Common myeloid progenitor, CD34-positive (primary cell): ENCODE measurements around the gene LCE6A. TPM values are rescaled to one million over a fixed set of nuclear protein-coding genes. Genes with fewer than 3 reads are reported as not detected.

ENCODE experiments used
- CTCF ChIA-PET: fragments of 350-600 bp; sonication (Branson Sonifier 250); formaldehyde crosslinking; loops from one replicate; lab custom pipeline; 2021; ENCODE audit warnings: antibody characterized with exemption; lab: Charles Lee
- POLR2A ChIA-PET: fragments of 350-600 bp; sonication (Branson Sonifier 250); formaldehyde crosslinking; loops from one replicate; lab custom pipeline; 2021; ENCODE audit warnings: antibody characterized with exemption; lab: Charles Lee
- DNase-seq, 3 donors: peaks; one replicate each; pipeline versions ENCODE4 v3.0.0 to v3.0.0-alpha.2; 2013
- H3K27ac ChIP-seq, 2 experiments: 1 replicate in 1 of 2; 2 replicates in 1 of 2; pipeline ENCODE4 v1.7.0; 2013; ENCODE audit warnings: inconsistent platforms in 2 of 2, low read length in 2 of 2, mild to moderate bottlenecking in 2 of 2, low read depth in 1 of 2, moderate library complexity in 1 of 2; ENCODE audit not compliant: severe bottlenecking in 2 of 2, insufficient read depth in 1 of 2, poor library complexity in 1 of 2
- H3K27me3 ChIP-seq, 5 experiments: replicated peaks in 2 of 5; 1 replicate in 3 of 5; 2 replicates in 2 of 5; pipeline versions ENCODE4 v1.6.1 to v1.7.0; 2013; ENCODE audit warnings: low read length in 4 of 5, mild to moderate bottlenecking in 2 of 5, moderate library complexity in 2 of 5, inconsistent platforms in 1 of 5; ENCODE audit not compliant: insufficient read depth in 5 of 5, control insufficient read depth in 4 of 5
- H3K36me3 ChIP-seq, 4 experiments: 1 replicate in 2 of 4; 2 replicates in 2 of 4; pipeline versions ENCODE4 v1.6.1 to v1.7.0; 2013; ENCODE audit warnings: low read length in 3 of 4, control low read depth in 1 of 4, mild to moderate bottlenecking in 1 of 4; ENCODE audit not compliant: control insufficient read depth in 4 of 4, insufficient read depth in 4 of 4
- H3K4me1 ChIP-seq, 4 experiments: 1 replicate in 3 of 4; 2 replicates in 1 of 4; pipeline versions ENCODE4 v1.6.1 to v1.7.1; 2013; ENCODE audit warnings: low read length in 3 of 4, mild to moderate bottlenecking in 3 of 4, control low read depth in 1 of 4, inconsistent platforms in 1 of 4, moderate library complexity in 1 of 4; ENCODE audit not compliant: control insufficient read depth in 4 of 4, insufficient read depth in 4 of 4; ENCODE audit errors: control extremely low read depth in 1 of 4
- H3K4me3 ChIP-seq, 7 experiments: 1 replicate in 4 of 7; 2 replicates in 3 of 7; pipeline versions ENCODE4 v1.5.1 to v1.7.0; 2013; ENCODE audit warnings: mild to moderate bottlenecking in 7 of 7, low read length in 6 of 7, moderate library complexity in 6 of 7, inconsistent platforms in 2 of 7, low read depth in 2 of 7, control low read depth in 1 of 7; ENCODE audit not compliant: insufficient read depth in 4 of 7, control insufficient read depth in 1 of 7; ENCODE audit errors: extremely low read depth in 1 of 7
- H3K9me3 ChIP-seq, 5 experiments: 1 replicate in 4 of 5; 2 replicates in 1 of 5; pipeline versions ENCODE4 v1.6.1 to v1.7.1; 2013; ENCODE audit warnings: low read length in 4 of 5, mild to moderate bottlenecking in 2 of 5, inconsistent platforms in 1 of 5, low read depth in 1 of 5, moderate library complexity in 1 of 5; ENCODE audit not compliant: control insufficient read depth in 4 of 5, insufficient read depth in 2 of 5; ENCODE audit errors: control extremely low read depth in 1 of 5
- WGBS: methylation state at CpG from one replicate; pipeline ENCODE4 v1.1.5; 2013; ENCODE audit not compliant: insufficient coverage; 5-methylcytosine and 5-hydroxymethylcytosine counted together
- polyA plus RNA-seq: library from polyadenylated mRNA; unstranded; fragments of 120-200 nt; gene quantifications from one replicate; pipeline ENCODE4 v1.2.1, GENCODE V29; 2013

The LCE6A gene
- not detected for polyA plus RNA-seq

- 95% methylated on average over 3 of the region's 3 CpGs for WGBS
Observed at GRCh38 chr1:152842556-152842955, at the start of gene LCE6A. Gene LCE6A, plus strand, starts transcription at chr1:152842856. Its CDS starts 665 bp downstream, at chr1:152843521.

GRCh38 chr1:152795686-152796085, 47.0 kb upstream of the LCE6A start:
- Histone ChIP-seq H3K27ac (no peak overlapping the region), H3K4me1 (no peaks in the 10 kb centered on the region), H3K27me3 (peaks cover 0 to 6% (median 0%) of the 10 kb centered on the region in 5 experiments), H3K4me3 (no peak overlapping the region), H3K36me3 (no peaks in the 10 kb centered on the region), H3K9me3 (no peaks in the 10 kb centered on the region)
- WGBS, result no CpG with 5 or more reads among the region's 4 CpGs
- DNase-seq, result no peak
- ChIA-PET POLR2A (no interaction called here), CTCF (no interaction called here)

More at GRCh38 chr1:152842556-152842955, at the start of gene LCE6A:
- POLR2A ChIA-PET, result no interaction called here
- peaks cover 0 to 11% (median 2%) of the 10 kb centered on the region in 5 experiments for H3K27me3 ChIP-seq
- no peaks in the 10 kb centered on the region for H3K36me3 ChIP-seq
- H3K27ac ChIP-seq, result no peak within 1 kb of the TSS
- H3K4me1 ChIP-seq, result no peaks in the 10 kb centered on the region
- H3K9me3 ChIP-seq, result no peaks in the 10 kb centered on the region
- DNase-seq, result no peak
- no peak within 1 kb of the TSS for H3K4me3 ChIP-seq
- CTCF ChIA-PET, result no interaction called here

GRCh38 chr1:152796421-152796820, 46.2 kb upstream of the LCE6A start, which contains the start of gene LCE1D:
Gene LCE1D, plus strand, starts transcription at chr1:152796721. Its CDS starts 1,074 bp downstream, at chr1:152797795.
- ChIA-PET POLR2A (no interaction called here), CTCF (no interaction called here)
- 100% methylated on average over 1 of the region's 3 CpGs for WGBS
- no peak within 1 kb of the TSS for H3K4me3 ChIP-seq
- no peaks in the 10 kb centered on the region for H3K4me1 ChIP-seq
- no peaks in the 10 kb centered on the region for H3K9me3 ChIP-seq
- DNase-seq, result no peak
- H3K27me3 ChIP-seq, result peaks cover 0 to 7% (median 0%) of the 10 kb centered on the region in 5 experiments
- no peak within 1 kb of the TSS for H3K27ac ChIP-seq
- H3K36me3 ChIP-seq, result no peaks in the 10 kb centered on the region

- H3K9me3 ChIP-seq, result no peaks in the 10 kb centered on the region
- no peak for DNase-seq
- H3K4me1 ChIP-seq, result no peaks in the 10 kb centered on the region
- no peak overlapping the region for H3K27ac ChIP-seq
- no peak overlapping the region for H3K4me3 ChIP-seq
- WGBS, result 89% methylated on average over 1 of the region's 1 CpG
- ChIA-PET POLR2A (no interaction called here), CTCF (no interaction called here)
- no peaks in the 10 kb centered on the region for H3K36me3 ChIP-seq
- H3K27me3 ChIP-seq, result peaks cover 0 to 9% (median 2%) of the 10 kb centered on the region in 5 experiments
Observed at GRCh38 chr1:152801333-152801732, 41.3 kb upstream of the LCE6A start.

- CTCF ChIA-PET, result no interaction called here
- no peaks in the 10 kb centered on the region for H3K4me1 ChIP-seq
- H3K4me3 ChIP-seq, result no peak within 1 kb of the TSS
- peaks cover 0 to 13% (median 2%) of the 10 kb centered on the region in 5 experiments for H3K27me3 ChIP-seq
- H3K9me3 ChIP-seq, result no peaks in the 10 kb centered on the region
- H3K36me3 ChIP-seq, result no peaks in the 10 kb centered on the region
- POLR2A ChIA-PET, result no interaction called here
- WGBS, result 83% methylated on average over 2 of the region's 3 CpGs
- H3K27ac ChIP-seq, result no peak within 1 kb of the TSS
- no peak for DNase-seq
Observed at GRCh38 chr1:152806576-152806975, 36.1 kb upstream of the LCE6A start, which contains the start of gene LCE1C. Gene LCE1C, minus strand, starts transcription at chr1:152806651. Its CDS starts 1,173 bp downstream, at chr1:152805478.

- WGBS, result 72% methylated on average over 2 of the region's 2 CpGs
- Histone ChIP-seq H3K27ac (no peak overlapping the region), H3K4me1 (no peaks in the 10 kb centered on the region), H3K36me3 (no peaks in the 10 kb centered on the region), H3K9me3 (no peaks in the 10 kb centered on the region), H3K27me3 (peaks cover 0 to 6% (median 2%) of the 10 kb centered on the region in 5 experiments), H3K4me3 (no peak overlapping the region)
- ChIA-PET POLR2A (no interaction called here), CTCF (no interaction called here)
- DNase-seq, result no peak
Observed at GRCh38 chr1:152811050-152811449, 31.6 kb upstream of the LCE6A start.

- 100% methylated on average over 2 of the region's 2 CpGs for WGBS
- POLR2A ChIA-PET, result no interaction called here
- CTCF ChIA-PET, result no interaction called here
Observed at GRCh38 chr1:152811671-152812070, 31.0 kb upstream of the LCE6A start, which contains the start of gene LCE1B. Gene LCE1B, plus strand, starts transcription at chr1:152811971. Its CDS starts 476 bp downstream, at chr1:152812447.

More at GRCh38 chr1:152811671-152812070, 31.0 kb upstream of the LCE6A start, which contains the start of gene LCE1B:
- no peak within 1 kb of the TSS for H3K4me3 ChIP-seq
- peaks cover 0 to 6% (median 2%) of the 10 kb centered on the region in 5 experiments for H3K27me3 ChIP-seq
- no peak for DNase-seq
- no peaks in the 10 kb centered on the region for H3K4me1 ChIP-seq
- no peaks in the 10 kb centered on the region for H3K9me3 ChIP-seq
- no peak within 1 kb of the TSS for H3K27ac ChIP-seq
- no peaks in the 10 kb centered on the region for H3K36me3 ChIP-seq
